GM21786 (cell line): ENCODE measurements around the gene ACVRL1.

Experiments
- ATAC-seq: cut with Tn5 transposase; IDR thresholded peaks from one replicate; pipeline ENCODE4 v1.9.1; 2021; ENCODE audit not compliant: unreplicated experiment

Gene ACVRL1

DNA sequence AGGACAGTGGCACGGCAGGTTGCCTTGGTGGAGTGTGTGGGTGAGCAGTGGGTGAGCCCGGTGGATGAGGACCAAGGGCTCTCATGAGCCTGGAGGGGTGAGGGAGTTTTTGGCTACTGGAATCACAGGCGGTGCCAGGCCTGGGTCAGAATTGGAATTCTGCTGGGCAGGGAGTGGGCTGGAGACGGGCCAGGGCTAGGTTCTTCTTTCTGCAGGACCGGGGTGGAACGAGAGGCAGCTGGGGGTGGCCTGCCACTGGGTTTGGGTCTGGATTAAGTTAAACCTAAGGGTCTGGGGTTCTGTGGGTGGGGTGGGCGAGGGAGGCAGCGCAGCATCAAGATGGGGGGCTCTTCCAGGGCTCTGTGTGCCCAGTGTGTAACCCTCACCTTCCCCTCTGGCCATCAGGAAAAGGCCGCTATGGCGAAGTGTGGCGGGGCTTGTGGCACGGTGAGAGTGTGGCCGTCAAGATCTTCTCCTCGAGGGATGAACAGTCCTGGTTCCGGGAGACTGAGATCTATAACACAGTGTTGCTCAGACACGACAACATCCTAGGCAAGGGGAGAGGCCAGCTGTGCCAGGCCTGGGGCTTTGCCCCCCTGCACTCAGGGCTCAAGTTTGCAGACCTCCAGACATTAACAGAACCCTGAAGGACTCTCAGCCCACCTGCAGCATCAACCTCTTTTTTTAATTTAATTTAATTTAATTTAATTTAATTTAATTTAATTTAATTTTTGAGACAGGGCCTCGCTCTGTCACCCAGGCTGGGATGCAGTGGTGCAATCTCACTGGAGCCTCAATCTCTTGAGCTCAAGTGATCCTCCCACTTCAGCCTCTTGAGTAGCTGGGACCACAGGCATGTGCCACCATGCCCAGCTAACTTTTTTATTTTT lies 7.0 kb downstream of the ACVRL1 start:
- no peak for ATAC-seq

GRCh38 chr12:51915003-51915625 lies 7.8 kb downstream of the ACVRL1 start:
- no peak for ATAC-seq

GRCh38 chr12:51915951-51916350 lies 8.6 kb downstream of the ACVRL1 start:
- no peak for ATAC-seq

GRCh38 chr12:51917041-51917590 lies 9.8 kb downstream of the ACVRL1 start:
- no peak for ATAC-seq

DNA sequence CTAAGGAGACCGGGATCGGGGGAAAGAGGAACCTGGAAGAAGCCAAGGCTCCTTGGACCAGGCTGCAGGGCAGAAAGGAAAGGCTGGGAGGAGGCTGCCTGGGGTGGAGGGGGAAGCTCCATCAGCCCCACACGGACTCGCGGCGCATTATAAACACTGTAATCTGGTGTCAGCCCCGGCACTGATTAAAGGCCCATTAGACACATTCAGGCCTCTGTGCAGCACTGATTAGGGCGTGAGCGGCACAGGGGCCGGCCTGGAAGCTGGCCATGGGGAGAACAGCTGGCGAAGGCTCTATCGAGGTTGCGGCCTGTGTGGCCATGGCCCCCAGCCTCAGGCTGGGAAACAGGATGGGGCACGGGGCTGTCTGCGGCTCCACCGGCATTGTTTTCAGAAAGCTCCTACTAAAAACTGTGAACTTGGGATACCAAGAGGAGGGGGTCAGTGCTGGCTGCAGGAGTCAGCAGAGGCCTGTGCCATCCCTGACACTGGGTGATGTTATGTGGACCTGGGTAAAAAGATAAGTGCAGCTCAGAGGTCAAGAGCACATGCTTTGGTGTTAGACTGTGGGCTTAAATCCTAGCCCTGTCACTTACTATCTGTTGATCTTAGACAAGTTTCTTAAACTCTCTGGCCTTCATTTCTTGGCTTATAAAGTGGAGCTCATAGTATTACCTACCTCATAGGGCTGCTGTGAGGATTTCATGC lies 10.6 kb downstream of the ACVRL1 start:
- ATAC-seq: no peak

GRCh38 chr12:51920046-51920445 lies 12.7 kb downstream of the ACVRL1 start:
- ATAC-seq: no peak

DNA sequence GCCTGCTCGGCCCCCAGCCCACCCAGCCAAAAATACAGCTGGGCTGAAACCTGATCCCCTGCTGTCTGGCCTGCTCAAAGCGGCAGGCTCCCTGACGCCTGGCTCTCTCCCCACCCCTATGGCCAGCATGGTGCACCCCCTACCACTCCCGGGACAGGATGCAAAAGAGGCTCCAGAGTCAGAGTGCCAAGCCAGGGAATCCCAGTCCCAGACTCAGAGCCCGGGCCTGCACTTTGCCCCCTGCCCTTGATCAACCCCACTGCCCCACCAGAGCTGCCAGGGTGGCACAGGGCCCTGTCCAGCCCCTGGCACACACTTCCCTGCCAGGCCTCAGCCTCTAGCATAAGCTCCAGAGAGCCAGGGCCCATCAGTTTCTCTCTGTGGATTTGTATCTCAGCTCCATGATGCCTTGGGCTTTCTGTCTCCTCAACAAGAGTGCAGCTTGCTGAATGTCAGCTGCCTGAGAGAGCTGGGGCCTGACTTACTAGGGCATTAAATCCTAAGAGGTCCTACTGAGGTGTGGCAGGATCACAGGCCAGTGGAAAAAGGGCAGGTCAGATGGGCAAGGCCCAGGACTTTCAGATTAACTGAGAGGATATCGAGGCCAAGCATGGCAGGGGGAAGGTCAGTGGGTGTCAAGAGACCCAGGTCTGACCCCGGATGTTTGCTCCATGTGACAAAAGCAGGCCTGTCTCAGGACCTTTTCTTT lies 13.9 kb downstream of the ACVRL1 start:
- ATAC-seq: no peak

DNA sequence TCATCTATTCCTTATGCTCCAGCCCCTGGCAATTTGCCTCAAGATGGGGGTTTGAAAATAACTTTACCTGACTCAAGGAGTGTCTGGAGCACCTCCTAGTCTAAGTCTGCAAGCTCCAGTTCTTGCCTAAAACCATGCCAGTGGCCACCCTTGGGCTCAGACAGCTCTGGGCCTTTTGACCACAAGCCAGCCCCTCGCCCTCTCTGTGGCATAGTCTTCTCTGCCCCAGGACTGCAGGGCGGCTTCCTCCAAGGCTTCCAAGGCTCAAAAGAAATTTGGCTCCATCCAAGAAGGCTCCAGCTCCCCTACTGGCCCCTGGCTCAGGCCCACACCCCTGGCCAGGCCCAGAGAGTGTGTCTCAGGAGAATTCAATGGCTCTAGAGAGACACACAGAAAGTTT lies 14.8 kb downstream of the ACVRL1 start:
- ATAC-seq: no peak

- ATAC-seq: no peak
These were observed 15.6 kb downstream of the ACVRL1 start for GRCh38 chr12:51922762-51923505.

- no peak for ATAC-seq
These were observed 16.4 kb downstream of the ACVRL1 start for GRCh38 chr12:51923506-51924365.

GRCh38 chr12:51924551-51925319 lies 17.4 kb downstream of the ACVRL1 start:
- no peak for ATAC-seq

- ATAC-seq: no peak
These were observed 18.2 kb downstream of the ACVRL1 start for GRCh38 chr12:51925346-51926063.

- no peak for ATAC-seq
These were observed 18.8 kb downstream of the ACVRL1 start for GRCh38 chr12:51926064-51926632.

GRCh38 chr12:51926718-51927117 lies 19.4 kb downstream of the ACVRL1 start:
- ATAC-seq: no peak

GRCh38 chr12:51932218-51933076 lies 25.1 kb downstream of the ACVRL1 start:
- ATAC-seq: no peak

DNA sequence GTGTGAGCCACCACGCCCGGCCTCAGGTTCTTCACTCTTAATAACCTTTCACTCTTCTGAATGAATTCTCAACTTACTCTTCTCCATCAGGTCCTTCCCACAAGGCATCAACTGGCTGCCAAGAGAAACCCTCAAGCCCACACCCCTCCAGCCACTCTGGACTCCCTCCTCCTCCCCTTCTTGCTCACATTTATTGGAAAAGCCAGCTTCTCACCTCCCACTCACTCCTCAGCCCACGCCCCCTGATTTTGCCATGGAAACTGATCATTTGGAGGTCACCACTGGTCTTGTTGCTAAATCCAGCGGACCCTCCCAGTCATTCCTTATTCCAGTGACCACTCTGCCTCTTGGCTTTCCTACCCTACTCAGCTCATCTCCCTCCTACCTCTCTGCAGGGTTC lies 26.8 kb downstream of the ACVRL1 start:
- no peak for ATAC-seq

GRCh38 chr12:51937926-51938325 lies 30.6 kb downstream of the ACVRL1 start:
- ATAC-seq: no peak
